Activated naive CD4-positive, alpha-beta T cell treated with anti-CD3 and anti-CD28 coated beads, Interleukin-2, amount 50 U/mL, for 24 hours (primary cell): ENCODE results near the gene AZU1.
"Not testable (repeated sequence)": the region's sequence is repeated elsewhere in the genome, so short reads cannot be mapped to it uniquely, and the experiment has no call there.

Experiments used
- H3K27ac Mint-ChIP-seq: one replicate; pipeline ENCODE4 v1.8.0; 2021; ENCODE audit warnings: mild to moderate bottlenecking, mixed read lengths
- H3K27me3 Mint-ChIP-seq: one replicate; pipeline ENCODE4 v1.8.0; 2021; ENCODE audit warnings: mixed read lengths
- H3K36me3 Mint-ChIP-seq: one replicate; pipeline ENCODE4 v1.8.0; 2021; ENCODE audit warnings: mixed read lengths
- H3K4me1 Mint-ChIP-seq: one replicate; pipeline ENCODE4 v1.8.0; 2021; ENCODE audit warnings: mixed read lengths
- H3K4me3 Mint-ChIP-seq: one replicate; pipeline ENCODE4 v1.8.0; 2021; ENCODE audit warnings: mild to moderate bottlenecking, mixed read lengths
- H3K9me3 Mint-ChIP-seq: one replicate; pipeline ENCODE4 v1.8.0; 2021; ENCODE audit warnings: mixed read lengths

The AZU1 gene

GRCh38 chr19:831407-832369 lies 4.1 kb downstream of the AZU1 start:
- H3K27me3 Mint-ChIP-seq, result peaks cover 3% of the 10 kb centered on the region
- H3K36me3 Mint-ChIP-seq, result no peaks in the 10 kb centered on the region
- H3K4me3 Mint-ChIP-seq, result no peak overlapping the region
- no peak overlapping the region for H3K27ac Mint-ChIP-seq
- H3K9me3 Mint-ChIP-seq, result no peaks in the 10 kb centered on the region
- no peaks in the 10 kb centered on the region for H3K4me1 Mint-ChIP-seq

GRCh38 chr19:834216-834615 lies 6.6 kb downstream of the AZU1 start:
- H3K9me3 Mint-ChIP-seq, result no peaks in the 10 kb centered on the region
- no peak overlapping the region for H3K4me3 Mint-ChIP-seq
- no peaks in the 10 kb centered on the region for H3K4me1 Mint-ChIP-seq
- H3K27me3 Mint-ChIP-seq, result peaks cover 6% of the 10 kb centered on the region
- no peak overlapping the region for H3K27ac Mint-ChIP-seq
- H3K36me3 Mint-ChIP-seq, result no peaks in the 10 kb centered on the region

GRCh38 chr19:835210-835810 lies 7.7 kb downstream of the AZU1 start:
- no peak overlapping the region for H3K4me3 Mint-ChIP-seq
- H3K27ac Mint-ChIP-seq, result no peak overlapping the region
- no peaks in the 10 kb centered on the region for H3K4me1 Mint-ChIP-seq
- H3K36me3 Mint-ChIP-seq, result no peaks in the 10 kb centered on the region
- no peaks in the 10 kb centered on the region for H3K9me3 Mint-ChIP-seq
- peaks cover 6% of the 10 kb centered on the region for H3K27me3 Mint-ChIP-seq

GRCh38 chr19:840519-841206 lies 13.0 kb downstream of the AZU1 start, which contains the start of gene PRTN3:
PRTN3 (plus strand) TSS chr19:840999; CDS start chr19:841009, 10 bp downstream.
- Mint-ChIP-seq H3K27me3 (peaks cover 18% of the 10 kb centered on the region), H3K9me3 (no peaks in the 10 kb centered on the region), H3K4me1 (peaks cover 4% of the 10 kb centered on the region), H3K4me3 (no peak within 1 kb of the TSS), H3K27ac (no peak within 1 kb of the TSS), H3K36me3 (no peaks in the 10 kb centered on the region)

GRCh38 chr19:842802-843179 lies 15.2 kb downstream of the AZU1 start:
- H3K36me3 Mint-ChIP-seq, H3K4me3 Mint-ChIP-seq, H3K4me1 Mint-ChIP-seq, H3K27ac Mint-ChIP-seq, H3K9me3 Mint-ChIP-seq: not testable (repeated sequence)
- H3K27me3 Mint-ChIP-seq, result peaks cover 20% of the 10 kb centered on the region

- peaks cover 22% of the 10 kb centered on the region for H3K27me3 Mint-ChIP-seq
- H3K4me3 Mint-ChIP-seq, result no peak overlapping the region
- peaks cover 4% of the 10 kb centered on the region for H3K4me1 Mint-ChIP-seq
- H3K36me3 Mint-ChIP-seq, result no peaks in the 10 kb centered on the region
- H3K9me3 Mint-ChIP-seq, result no peaks in the 10 kb centered on the region
- no peak overlapping the region for H3K27ac Mint-ChIP-seq
These were observed 15.7 kb downstream of the AZU1 start for GRCh38 chr19:843180-843835.

GRCh38 chr19:843836-844545 lies 16.4 kb downstream of the AZU1 start:
- Mint-ChIP-seq H3K4me3 (no peak overlapping the region), H3K36me3 (no peaks in the 10 kb centered on the region), H3K9me3 (no peaks in the 10 kb centered on the region), H3K4me1 (peaks cover 4% of the 10 kb centered on the region), H3K27me3 (peaks cover 23% of the 10 kb centered on the region), H3K27ac (no peak overlapping the region)

GRCh38 chr19:844546-844971 lies 16.9 kb downstream of the AZU1 start:
- H3K36me3 Mint-ChIP-seq, result no peaks in the 10 kb centered on the region
- no peak overlapping the region for H3K4me3 Mint-ChIP-seq
- no peaks in the 10 kb centered on the region for H3K9me3 Mint-ChIP-seq
- no peak overlapping the region for H3K27ac Mint-ChIP-seq
- peaks cover 4% of the 10 kb centered on the region for H3K4me1 Mint-ChIP-seq
- H3K27me3 Mint-ChIP-seq, result peaks cover 24% of the 10 kb centered on the region

GRCh38 chr19:845707-846521 lies 18.3 kb downstream of the AZU1 start:
- no peak overlapping the region for H3K4me3 Mint-ChIP-seq
- H3K9me3 Mint-ChIP-seq, result no peaks in the 10 kb centered on the region
- no peak overlapping the region for H3K27ac Mint-ChIP-seq
- H3K36me3 Mint-ChIP-seq, result no peaks in the 10 kb centered on the region
- H3K4me1 Mint-ChIP-seq, result peaks cover 4% of the 10 kb centered on the region
- peaks cover 26% of the 10 kb centered on the region for H3K27me3 Mint-ChIP-seq

GRCh38 chr19:848386-848921 lies 20.8 kb downstream of the AZU1 start:
- Mint-ChIP-seq H3K27me3 (peaks cover 19% of the 10 kb centered on the region), H3K36me3 (no peaks in the 10 kb centered on the region), H3K4me3 (no peak overlapping the region), H3K9me3 (no peaks in the 10 kb centered on the region), H3K4me1 (peaks cover 4% of the 10 kb centered on the region), H3K27ac (no peak overlapping the region)

- not testable (repeated sequence) for H3K27ac Mint-ChIP-seq, H3K9me3 Mint-ChIP-seq, H3K4me1 Mint-ChIP-seq, H3K4me3 Mint-ChIP-seq, H3K36me3 Mint-ChIP-seq
- peaks cover 19% of the 10 kb centered on the region for H3K27me3 Mint-ChIP-seq
These were observed 21.6 kb downstream of the AZU1 start for GRCh38 chr19:849195-849594.

- H3K27ac Mint-ChIP-seq, result no peak overlapping the region
- H3K27me3 Mint-ChIP-seq, result peaks cover 15% of the 10 kb centered on the region
- H3K4me3 Mint-ChIP-seq, result no peak overlapping the region
- H3K4me1 Mint-ChIP-seq, result no peaks in the 10 kb centered on the region
- no peaks in the 10 kb centered on the region for H3K9me3 Mint-ChIP-seq
- no peaks in the 10 kb centered on the region for H3K36me3 Mint-ChIP-seq
These were observed 22.8 kb downstream of the AZU1 start for GRCh38 chr19:850221-850978.

- H3K4me1 Mint-ChIP-seq, result no peaks in the 10 kb centered on the region
- no peaks in the 10 kb centered on the region for H3K36me3 Mint-ChIP-seq
- H3K27ac Mint-ChIP-seq, result no peak overlapping the region
- H3K27me3 Mint-ChIP-seq, result peaks cover 12% of the 10 kb centered on the region
- no peak overlapping the region for H3K4me3 Mint-ChIP-seq
- H3K9me3 Mint-ChIP-seq, result no peaks in the 10 kb centered on the region
These were observed 23.3 kb downstream of the AZU1 start for GRCh38 chr19:850979-851335.
